Ectodermal cell (in vitro differentiated cells): Measurements from ENCODE around the gene SCYGR1.
"Not testable (repeated sequence)": the region's sequence is repeated elsewhere in the genome, so short reads cannot be mapped to it uniquely, and the experiment has no call there.

Source experiments
- H3K27ac ChIP-seq: 2 replicates; pipeline ENCODE4 v1.7.0; 2013; ENCODE audit warnings: mild to moderate bottlenecking, low read depth, low read length; ENCODE audit not compliant: insufficient read depth, poor library complexity, severe bottlenecking
- H3K27me3 ChIP-seq: 2 replicates; pipeline ENCODE4 v1.7.0; 2013; ENCODE audit warnings: mild to moderate bottlenecking, low read length; ENCODE audit not compliant: insufficient read depth, control insufficient read depth, poor library complexity, severe bottlenecking
- H3K36me3 ChIP-seq: one replicate; pipeline ENCODE4 v1.7.0; 2013; ENCODE audit warnings: low read length; ENCODE audit not compliant: control insufficient read depth, insufficient read depth
- H3K4me1 ChIP-seq: one replicate; pipeline ENCODE4 v1.7.0; 2013; ENCODE audit warnings: low read length; ENCODE audit not compliant: control insufficient read depth, insufficient read depth
- H3K4me3 ChIP-seq: 2 replicates; pipeline ENCODE4 v1.7.0; 2013; ENCODE audit warnings: low read depth, low read length, control low read depth; ENCODE audit not compliant: insufficient read depth
- H3K9me3 ChIP-seq: 2 replicates; pipeline ENCODE4 v1.7.0; 2013; ENCODE audit warnings: mild to moderate bottlenecking, low read length, moderate library complexity; ENCODE audit not compliant: control insufficient read depth
- WGBS, 2 experiments: methylation state at CpG; one replicate each; pipeline ENCODE4 v1.1.7; 2013; ENCODE audit warnings: missing lambda C conversion rate in 2 of 2; 5-methylcytosine and 5-hydroxymethylcytosine counted together

SCYGR1 gene

GRCh38 chr2:227386630-227387029 lies 1.1 kb downstream of the SCYGR1 start:
- H3K9me3 ChIP-seq = no peaks in the 10 kb centered on the region
- 96 to 100% methylated on average over 2 to 5 of the region's 6 CpGs for whole genome bisulfite sequencing, 2 experiments

GRCh38 chr2:227383686-227384085 lies 4.1 kb downstream of the SCYGR1 start:
- Histone ChIP-seq H3K27me3 (no peaks in the 10 kb centered on the region), H3K9me3 (no peaks in the 10 kb centered on the region), H3K4me1 (no peaks in the 10 kb centered on the region), H3K4me3 (no peak overlapping the region), H3K36me3 (no peaks in the 10 kb centered on the region), H3K27ac (no peak overlapping the region)
- WGBS, 2 experiments = 89 to 91% methylated on average over 3 of the region's 3 CpGs

More at GRCh38 chr2:227386630-227387029, 1.1 kb downstream of the SCYGR1 start:
- Histone ChIP-seq H3K27ac (no peak overlapping the region), H3K4me1 (no peaks in the 10 kb centered on the region), H3K4me3 (no peak overlapping the region), H3K27me3 (no peaks in the 10 kb centered on the region), H3K36me3 (no peaks in the 10 kb centered on the region)

- WGBS, 2 experiments = 95 to 96% methylated on average over 2 of the region's 2 CpGs
- not testable (repeated sequence) for H3K4me3 ChIP-seq
Measured at GRCh38 chr2:227382241-227382835, 5.4 kb downstream of the SCYGR1 start.

GRCh38 chr2:227379095-227379494 lies 8.7 kb downstream of the SCYGR1 start, which contains the start of gene TM4SF20:
TSS of gene TM4SF20 (minus strand) at chr2:227379306. CDS start at chr2:227379268, 38 bp downstream.
- H3K27ac ChIP-seq = no peak within 1 kb of the TSS
- 93% methylated on average over 4 of the region's 4 CpGs for WGBS, 2 experiments
- H3K4me1 ChIP-seq = no peaks in the 10 kb centered on the region

More at GRCh38 chr2:227382241-227382835, 5.4 kb downstream of the SCYGR1 start:
- not testable (repeated sequence) for H3K4me1 ChIP-seq, H3K27ac ChIP-seq, H3K9me3 ChIP-seq, H3K36me3 ChIP-seq, H3K27me3 ChIP-seq

GRCh38 chr2:227378371-227378782 lies 9.4 kb downstream of the SCYGR1 start:
- no peaks in the 10 kb centered on the region for H3K9me3 ChIP-seq
- H3K27ac ChIP-seq = no peak overlapping the region
- no peak overlapping the region for H3K4me3 ChIP-seq
- H3K4me1 ChIP-seq = no peaks in the 10 kb centered on the region
- 89 to 91% methylated on average over 4 of the region's 4 CpGs for WGBS, 2 experiments
- no peaks in the 10 kb centered on the region for H3K27me3 ChIP-seq
- H3K36me3 ChIP-seq = no peaks in the 10 kb centered on the region

More at GRCh38 chr2:227379095-227379494, 8.7 kb downstream of the SCYGR1 start, which contains the start of gene TM4SF20:
- H3K4me3 ChIP-seq = no peak within 1 kb of the TSS
- no peaks in the 10 kb centered on the region for H3K9me3 ChIP-seq
- H3K27me3 ChIP-seq = no peaks in the 10 kb centered on the region
- H3K36me3 ChIP-seq = no peaks in the 10 kb centered on the region

- H3K36me3 ChIP-seq = no peaks in the 10 kb centered on the region
- no peaks in the 10 kb centered on the region for H3K9me3 ChIP-seq
- no peaks in the 10 kb centered on the region for H3K4me1 ChIP-seq
- no peaks in the 10 kb centered on the region for H3K27me3 ChIP-seq
- no peak overlapping the region for H3K27ac ChIP-seq
- 89 to 93% methylated on average over 8 of the region's 8 CpGs for WGBS, 2 experiments
- H3K4me3 ChIP-seq = no peak overlapping the region
Measured at GRCh38 chr2:227377467-227378351, 10.0 kb downstream of the SCYGR1 start.

GRCh38 chr2:227376656-227377396 lies 10.9 kb downstream of the SCYGR1 start:
- no peaks in the 10 kb centered on the region for H3K9me3 ChIP-seq
- no peak overlapping the region for H3K27ac ChIP-seq
- no peaks in the 10 kb centered on the region for H3K27me3 ChIP-seq
- H3K4me1 ChIP-seq = no peaks in the 10 kb centered on the region
- H3K36me3 ChIP-seq = no peaks in the 10 kb centered on the region
- 90 to 94% methylated on average over 7 to 9 of the region's 9 CpGs for WGBS, 2 experiments
- H3K4me3 ChIP-seq = no peak overlapping the region

- no peak overlapping the region for H3K27ac ChIP-seq
- no peaks in the 10 kb centered on the region for H3K27me3 ChIP-seq
- H3K9me3 ChIP-seq = no peaks in the 10 kb centered on the region
- 91% methylated on average over 6 of the region's 6 CpGs for WGBS, 2 experiments
- no peaks in the 10 kb centered on the region for H3K4me1 ChIP-seq
- H3K36me3 ChIP-seq = no peaks in the 10 kb centered on the region
- H3K4me3 ChIP-seq = no peak overlapping the region
Measured at GRCh38 chr2:227374158-227374557, 13.6 kb downstream of the SCYGR1 start.

GRCh38 chr2:227373389-227373788 lies 14.4 kb downstream of the SCYGR1 start:
- H3K36me3 ChIP-seq = no peaks in the 10 kb centered on the region
- H3K4me1 ChIP-seq = no peaks in the 10 kb centered on the region
- no peaks in the 10 kb centered on the region for H3K9me3 ChIP-seq
- no peaks in the 10 kb centered on the region for H3K27me3 ChIP-seq
- 92% methylated on average over 10 of the region's 10 CpGs for WGBS, 2 experiments
- H3K27ac ChIP-seq = no peak overlapping the region
- no peak overlapping the region for H3K4me3 ChIP-seq
